Endothelial cell (in vitro differentiated cells): Measurements from ENCODE around the gene ENTR1. TPM values are rescaled to one million over a fixed set of nuclear protein-coding genes. Genes with fewer than 3 reads are reported as not detected.

Source experiments
- DNase-seq: peaks from one replicate; pipeline ENCODE4 v3.0.0; 2021; ENCODE audit warnings: low spot score
- H3K27ac Mint-ChIP-seq: one replicate; pipeline ENCODE4 v1.8.0; 2021; ENCODE audit warnings: mixed read lengths, inconsistent platforms; ENCODE audit not compliant: unreplicated experiment
- H3K27me3 Mint-ChIP-seq: one replicate; pipeline ENCODE4 v1.8.0; 2021; ENCODE audit warnings: mild to moderate bottlenecking, moderate library complexity, mixed read lengths, inconsistent platforms; ENCODE audit not compliant: unreplicated experiment
- H3K36me3 Mint-ChIP-seq: one replicate; pipeline ENCODE4 v1.8.0; 2021; ENCODE audit warnings: mild to moderate bottlenecking, low read depth, mixed read lengths, inconsistent platforms; ENCODE audit not compliant: unreplicated experiment
- H3K4me1 Mint-ChIP-seq: one replicate; pipeline ENCODE4 v1.8.0; 2021; ENCODE audit warnings: mild to moderate bottlenecking, mixed read lengths, inconsistent platforms; ENCODE audit not compliant: unreplicated experiment
- H3K4me3 Mint-ChIP-seq: one replicate; pipeline ENCODE4 v1.8.0; 2021; ENCODE audit warnings: mild to moderate bottlenecking, mixed read lengths, inconsistent platforms; ENCODE audit not compliant: unreplicated experiment
- H3K9me3 Mint-ChIP-seq: one replicate; pipeline ENCODE4 v1.8.0; 2021; ENCODE audit warnings: mixed read lengths, inconsistent platforms; ENCODE audit not compliant: unreplicated experiment
- CTCF ChIP-seq: fragments of 200-600 bp; sonication (generic); IDR thresholded peaks from one replicate; pipeline ENCODE4 v1.5.0; 2021; ENCODE audit warnings: antibody characterized with exemption; ENCODE audit not compliant: unreplicated experiment
- total RNA-seq: library from RNA; stranded (reverse); fragmentation: NEBNext Ultra II Directional; extraction: Animal tissue kit (Norgen Biotek cat#: 25700); gene quantifications from one replicate; pipeline ENCODE4 v1.2.1, GENCODE V29; 2021; ENCODE audit not compliant: unreplicated experiment

Gene ENTR1
- total RNA-seq, 1 donor from 2014 or later = 45.0 TPM

- Mint-ChIP-seq H3K9me3 (no peaks in the 10 kb centered on the region), H3K27me3 (peaks cover 2% of the 10 kb centered on the region), H3K4me3 (peak overlapping the region; percentile 83), H3K4me1 (no peaks in the 10 kb centered on the region), H3K27ac (no peak overlapping the region), H3K36me3 (peaks cover 19% of the 10 kb centered on the region)
- DNase-seq = no peak
- no peak for TF ChIP-seq CTCF
Measured at GRCh38 chr9:136422876-136423275, 12.5 kb upstream of the ENTR1 start.

- no peak overlapping the region for H3K27ac Mint-ChIP-seq
- no peaks in the 10 kb centered on the region for H3K9me3 Mint-ChIP-seq
- peaks cover 22% of the 10 kb centered on the region for H3K36me3 Mint-ChIP-seq
- no peaks in the 10 kb centered on the region for H3K4me1 Mint-ChIP-seq
- H3K27me3 Mint-ChIP-seq = peaks cover under 1% of the 10 kb centered on the region
- H3K4me3 Mint-ChIP-seq = no peak overlapping the region
- TF ChIP-seq CTCF = no peak
- DNase-seq = no peak
Measured at GRCh38 chr9:136421791-136422190, 11.4 kb upstream of the ENTR1 start.

- Mint-ChIP-seq H3K27ac (no peak overlapping the region), H3K9me3 (no peaks in the 10 kb centered on the region), H3K27me3 (peaks cover 2% of the 10 kb centered on the region), H3K4me1 (no peaks in the 10 kb centered on the region), H3K4me3 (no peak overlapping the region), H3K36me3 (peaks cover 32% of the 10 kb centered on the region)
- DNase-seq = no peak
- TF ChIP-seq CTCF = no peak
Measured at GRCh38 chr9:136419092-136419420, 8.6 kb upstream of the ENTR1 start.

- Mint-ChIP-seq H3K27me3 (peaks cover 2% of the 10 kb centered on the region), H3K27ac (no peak overlapping the region), H3K9me3 (no peaks in the 10 kb centered on the region), H3K4me3 (peak overlapping the region; percentile 39), H3K4me1 (no peaks in the 10 kb centered on the region), H3K36me3 (peaks cover 37% of the 10 kb centered on the region)
- no peak for DNase-seq
- TF ChIP-seq CTCF = no peak
Measured at GRCh38 chr9:136418182-136419091, 8.0 kb upstream of the ENTR1 start.

GRCh38 chr9:136416914-136417313 is 6.5 kb upstream of the ENTR1 start:
- no peaks in the 10 kb centered on the region for H3K9me3 Mint-ChIP-seq
- peaks cover 39% of the 10 kb centered on the region for H3K36me3 Mint-ChIP-seq
- H3K4me3 Mint-ChIP-seq = no peak overlapping the region
- peaks cover 2% of the 10 kb centered on the region for H3K27me3 Mint-ChIP-seq
- no peak for DNase-seq
- no peak overlapping the region for H3K27ac Mint-ChIP-seq
- peaks cover 3% of the 10 kb centered on the region for H3K4me1 Mint-ChIP-seq
- no peak for TF ChIP-seq CTCF
